Transverse colon (tissue), 4 donors: ENCODE results near the gene LRBA.

Source experiments
- POLR2A ChIP-seq: fragments of 450-650 bp; IDR thresholded peaks from one replicate; pipeline ENCODE4 v1.6.1; 2016; ENCODE audit warnings: antibody characterized with exemption, mild to moderate bottlenecking, moderate library complexity
- POLR2AphosphoS5 ChIP-seq, 3 donors: sonication (generic); formaldehyde crosslinking; IDR thresholded peaks; one replicate each; pipeline ENCODE4 v1.6.1; 2016; ENCODE audit warnings: antibody characterized with exemption in 3 of 3
- TF ChIP-seq, protein P1 (sequence below), 5 experiments: fragments of 200-600 bp in 3 of 5; fragments of 450-650 bp in 2 of 5; sonication (generic) in 3 of 5; IDR thresholded peaks; 1 replicate in 2 of 5; 2 replicates in 3 of 5; pipeline ENCODE4 v1.5.1; 2016 to 2017; ENCODE audit warnings: antibody characterized with exemption in 5 of 5, inconsistent platforms in 3 of 5, mild to moderate bottlenecking in 2 of 5, moderate library complexity in 1 of 5

DNA sequence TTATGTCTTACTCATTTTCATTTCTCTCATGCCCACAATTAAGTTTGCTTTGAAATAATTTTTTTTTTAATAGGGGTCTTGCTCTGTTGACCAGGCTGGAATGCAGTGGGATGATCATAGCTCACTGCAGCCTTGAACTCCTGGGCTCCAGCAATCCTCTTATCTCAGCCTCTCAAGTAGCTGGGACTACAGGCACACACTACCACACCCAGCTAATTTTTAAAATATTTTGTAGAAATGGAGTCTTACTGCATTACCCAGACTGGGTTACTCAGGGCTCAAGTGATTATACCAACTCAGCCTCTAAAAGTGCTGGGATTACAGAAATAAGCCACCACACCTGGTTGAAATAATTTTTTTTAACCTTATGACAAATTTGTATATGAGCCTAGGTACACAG lies 452.3 kb downstream of the LRBA start:
- TF ChIP-seq, protein P1, sequence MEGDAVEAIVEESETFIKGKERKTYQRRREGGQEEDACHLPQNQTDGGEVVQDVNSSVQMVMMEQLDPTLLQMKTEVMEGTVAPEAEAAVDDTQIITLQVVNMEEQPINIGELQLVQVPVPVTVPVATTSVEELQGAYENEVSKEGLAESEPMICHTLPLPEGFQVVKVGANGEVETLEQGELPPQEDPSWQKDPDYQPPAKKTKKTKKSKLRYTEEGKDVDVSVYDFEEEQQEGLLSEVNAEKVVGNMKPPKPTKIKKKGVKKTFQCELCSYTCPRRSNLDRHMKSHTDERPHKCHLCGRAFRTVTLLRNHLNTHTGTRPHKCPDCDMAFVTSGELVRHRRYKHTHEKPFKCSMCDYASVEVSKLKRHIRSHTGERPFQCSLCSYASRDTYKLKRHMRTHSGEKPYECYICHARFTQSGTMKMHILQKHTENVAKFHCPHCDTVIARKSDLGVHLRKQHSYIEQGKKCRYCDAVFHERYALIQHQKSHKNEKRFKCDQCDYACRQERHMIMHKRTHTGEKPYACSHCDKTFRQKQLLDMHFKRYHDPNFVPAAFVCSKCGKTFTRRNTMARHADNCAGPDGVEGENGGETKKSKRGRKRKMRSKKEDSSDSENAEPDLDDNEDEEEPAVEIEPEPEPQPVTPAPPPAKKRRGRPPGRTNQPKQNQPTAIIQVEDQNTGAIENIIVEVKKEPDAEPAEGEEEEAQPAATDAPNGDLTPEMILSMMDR (IDR thresholded peaks at IDR 0.05) = no peak
- no peak for TF ChIP-seq POLR2A
- no peak for TF ChIP-seq POLR2AphosphoS5 (IDR thresholded peaks at IDR 0.05)
